ENCODE results near the gene TTLL9.

DNA sequence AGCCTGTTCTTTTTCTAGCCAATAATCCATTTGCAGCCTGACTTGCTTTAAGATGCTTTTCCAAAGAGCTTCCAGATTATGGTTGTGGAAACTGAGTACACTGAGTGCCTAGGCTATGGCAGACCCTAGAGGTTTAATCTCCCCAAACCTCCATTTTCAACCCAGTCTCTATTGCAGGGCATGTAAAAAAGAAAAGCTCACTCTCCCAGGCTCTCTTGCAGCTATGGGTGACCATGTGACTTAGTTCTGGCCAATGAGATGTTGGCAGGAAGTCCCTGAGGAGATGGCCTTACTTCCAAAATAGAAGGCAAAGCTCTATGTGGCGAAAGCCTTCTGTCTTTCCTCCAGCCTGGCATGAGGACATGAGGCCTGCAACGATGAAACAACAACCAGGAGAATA is 77.6 kb downstream of the TTLL9 start:
- TF ChIP-seq, protein P1, sequence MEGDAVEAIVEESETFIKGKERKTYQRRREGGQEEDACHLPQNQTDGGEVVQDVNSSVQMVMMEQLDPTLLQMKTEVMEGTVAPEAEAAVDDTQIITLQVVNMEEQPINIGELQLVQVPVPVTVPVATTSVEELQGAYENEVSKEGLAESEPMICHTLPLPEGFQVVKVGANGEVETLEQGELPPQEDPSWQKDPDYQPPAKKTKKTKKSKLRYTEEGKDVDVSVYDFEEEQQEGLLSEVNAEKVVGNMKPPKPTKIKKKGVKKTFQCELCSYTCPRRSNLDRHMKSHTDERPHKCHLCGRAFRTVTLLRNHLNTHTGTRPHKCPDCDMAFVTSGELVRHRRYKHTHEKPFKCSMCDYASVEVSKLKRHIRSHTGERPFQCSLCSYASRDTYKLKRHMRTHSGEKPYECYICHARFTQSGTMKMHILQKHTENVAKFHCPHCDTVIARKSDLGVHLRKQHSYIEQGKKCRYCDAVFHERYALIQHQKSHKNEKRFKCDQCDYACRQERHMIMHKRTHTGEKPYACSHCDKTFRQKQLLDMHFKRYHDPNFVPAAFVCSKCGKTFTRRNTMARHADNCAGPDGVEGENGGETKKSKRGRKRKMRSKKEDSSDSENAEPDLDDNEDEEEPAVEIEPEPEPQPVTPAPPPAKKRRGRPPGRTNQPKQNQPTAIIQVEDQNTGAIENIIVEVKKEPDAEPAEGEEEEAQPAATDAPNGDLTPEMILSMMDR (IDR thresholded peaks at IDR 0.05): no peak
- TF ChIP-seq POLR2A (IDR thresholded peaks at IDR 0.05): no peak

Data from right lobe of liver (tissue), 4 donors.